Astrocyte (in vitro differentiated cells and primary cell): ENCODE data around the gene TANGO6. TPM values are rescaled to one million over a fixed set of nuclear protein-coding genes. Genes with fewer than 3 reads are reported as not detected.

Experiments used
- DNase-seq: peaks from one replicate; pipeline ENCODE4 v3.0.0-alpha.2; 2010; ENCODE audit warnings: low read depth
- FAIRE-seq: peaks from 2 replicates; lab custom pipeline; 2011; peaks lifted over from hg19 to GRCh38; lab: Jason Lieb, UNC
- H2AFZ ChIP-seq: 2 replicates; pipeline ENCODE4 v1.6.0; 2012; ENCODE audit warnings: low read depth, low read length, inconsistent platforms
- H3K27ac ChIP-seq: 2 replicates; pipeline ENCODE4 v1.5.1; 2011; ENCODE audit warnings: low read depth, low read length, inconsistent platforms
- H3K27me3 ChIP-seq: 2 replicates; pipeline ENCODE4 v1.6.0; 2011; ENCODE audit warnings: low read length, inconsistent platforms; ENCODE audit not compliant: insufficient read depth
- H3K36me3 ChIP-seq: 2 replicates; pipeline ENCODE4 v1.5.1; 2011; ENCODE audit warnings: low read length, inconsistent platforms; ENCODE audit not compliant: insufficient read depth
- H3K4me1 ChIP-seq: 2 replicates; pipeline ENCODE4 v1.5.1; 2011; ENCODE audit warnings: low read length, inconsistent platforms; ENCODE audit not compliant: insufficient read depth
- H3K4me2 ChIP-seq: 2 replicates; pipeline ENCODE4 v1.6.0; 2012; ENCODE audit warnings: low read length, inconsistent platforms
- H3K4me3 ChIP-seq: 2 replicates; pipeline ENCODE4 v1.5.1; 2011; ENCODE audit warnings: low read depth, mild to moderate bottlenecking, low read length, inconsistent platforms; ENCODE audit not compliant: insufficient read depth
- H3K79me2 ChIP-seq: 2 replicates; pipeline ENCODE4 v1.6.0; 2012; ENCODE audit warnings: mild to moderate bottlenecking, low read length, inconsistent platforms; ENCODE audit not compliant: insufficient read depth
- H3K9ac ChIP-seq: 2 replicates; pipeline ENCODE4 v1.6.0; 2012; ENCODE audit warnings: mild to moderate bottlenecking, low read length, inconsistent platforms
- H3K9me3 ChIP-seq: 2 replicates; pipeline ENCODE4 v1.5.1; 2012; ENCODE audit warnings: low read depth, mild to moderate bottlenecking, low read length, inconsistent platforms; ENCODE audit not compliant: insufficient read depth
- H4K20me1 ChIP-seq: 2 replicates; pipeline ENCODE4 v1.6.0; 2012; ENCODE audit warnings: low read length, inconsistent platforms; ENCODE audit not compliant: insufficient read depth
- H3K27ac Mint-ChIP-seq: one replicate; pipeline ENCODE4 v1.8.0; 2021; ENCODE audit warnings: mild to moderate bottlenecking, mixed read lengths; ENCODE audit not compliant: unreplicated experiment
- H3K27me3 Mint-ChIP-seq: one replicate; pipeline ENCODE4 v1.8.0; 2021; ENCODE audit warnings: low read depth, mixed read lengths; ENCODE audit not compliant: unreplicated experiment
- H3K36me3 Mint-ChIP-seq: one replicate; pipeline ENCODE4 v1.8.0; 2021; ENCODE audit warnings: low read depth, mixed read lengths; ENCODE audit not compliant: unreplicated experiment
- H3K4me1 Mint-ChIP-seq: one replicate; pipeline ENCODE4 v1.8.0; 2021; ENCODE audit warnings: low read depth, mixed read lengths; ENCODE audit not compliant: unreplicated experiment
- H3K4me3 Mint-ChIP-seq: one replicate; pipeline ENCODE4 v1.8.0; 2021; ENCODE audit warnings: mild to moderate bottlenecking, moderate library complexity, mixed read lengths; ENCODE audit not compliant: unreplicated experiment
- H3K9me3 Mint-ChIP-seq: one replicate; pipeline ENCODE4 v1.8.0; 2021; ENCODE audit warnings: mild to moderate bottlenecking, mixed read lengths; ENCODE audit not compliant: unreplicated experiment
- CTCF ChIP-seq: IDR thresholded peaks from 2 replicates; pipeline ENCODE4 v1.5.1; 2011; ENCODE audit warnings: low read depth, mild to moderate bottlenecking, inconsistent platforms, low read length, moderate library complexity; ENCODE audit not compliant: insufficient read depth
- EZH2 ChIP-seq: IDR thresholded peaks from 2 replicates; pipeline ENCODE4 v1.6.1; 2012; ENCODE audit warnings: mild to moderate bottlenecking, low read length, inconsistent platforms; ENCODE audit not compliant: insufficient read depth
- total RNA-seq: library from RNA; stranded (reverse); gene quantifications from 2 replicates; pipeline ENCODE4 v1.2.1, GENCODE V29; 2021

TANGO6 gene
- total RNA-seq, 1 donor from 2014 or later = 15.8 TPM

- Histone ChIP-seq H3K36me3 (no peaks in the 10 kb centered on the region), H3K27me3 (no peaks in the 10 kb centered on the region), H3K4me1 (peaks cover 3% of the 10 kb centered on the region), H4K20me1 (no peaks in the 10 kb centered on the region), H2AFZ (no peak overlapping the region), H3K27ac (no peak overlapping the region), H3K4me3 (no peak overlapping the region), H3K79me2 (no peaks in the 10 kb centered on the region), H3K4me2 (no peak overlapping the region), H3K9me3 (no peaks in the 10 kb centered on the region), H3K9ac (no peak overlapping the region)
- H3K9me3 Mint-ChIP-seq = peaks cover 8% of the 10 kb centered on the region
- FAIRE-seq (no peak), DNase-seq (no peak)
- no peak overlapping the region for H3K27ac Mint-ChIP-seq
- H3K27me3 Mint-ChIP-seq = no peaks in the 10 kb centered on the region
- TF ChIP-seq CTCF (no peak), EZH2 (no peak)
- no peak overlapping the region for H3K4me3 Mint-ChIP-seq
- H3K36me3 Mint-ChIP-seq = peaks cover 8% of the 10 kb centered on the region
- peaks cover 10% of the 10 kb centered on the region for H3K4me1 Mint-ChIP-seq
Measured at GRCh38 chr16:68939692-68940320, 96.5 kb downstream of the TANGO6 start.

DNA sequence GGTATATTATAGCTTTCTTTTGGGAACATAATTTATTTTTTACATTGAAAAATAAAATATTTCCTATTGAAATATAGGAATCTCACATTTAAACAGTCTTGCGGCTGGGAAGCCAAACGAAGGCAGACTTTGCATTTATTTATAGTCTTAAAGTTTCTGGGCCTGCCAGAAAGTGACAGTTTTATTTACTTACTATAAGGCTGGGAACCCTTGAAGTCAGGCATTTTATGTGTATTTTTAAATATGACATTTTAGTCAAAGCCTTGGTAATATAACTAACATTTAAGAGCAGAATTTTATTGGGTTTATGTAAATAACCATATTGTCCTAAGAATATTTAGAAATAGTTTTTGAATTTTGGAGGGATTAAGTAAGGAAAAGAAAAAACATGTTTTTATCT lies 97.5 kb downstream of the TANGO6 start:
- Histone ChIP-seq H3K27me3 (no peaks in the 10 kb centered on the region), H3K36me3 (no peaks in the 10 kb centered on the region), H3K4me1 (peaks cover 3% of the 10 kb centered on the region), H3K4me3 (no peak overlapping the region), H3K4me2 (no peak overlapping the region), H3K27ac (no peak overlapping the region), H2AFZ (no peak overlapping the region), H4K20me1 (no peaks in the 10 kb centered on the region), H3K9ac (no peak overlapping the region), H3K79me2 (no peaks in the 10 kb centered on the region), H3K9me3 (no peaks in the 10 kb centered on the region)
- no peaks in the 10 kb centered on the region for H3K27me3 Mint-ChIP-seq
- H3K9me3 Mint-ChIP-seq = peaks cover 10% of the 10 kb centered on the region
- TF ChIP-seq EZH2 = no peak
- TF ChIP-seq CTCF = no peak
- DNase-seq (no peak), FAIRE-seq (no peak)
- H3K4me3 Mint-ChIP-seq = no peak overlapping the region
- peaks cover 8% of the 10 kb centered on the region for H3K36me3 Mint-ChIP-seq
- no peak overlapping the region for H3K27ac Mint-ChIP-seq
- H3K4me1 Mint-ChIP-seq = peaks cover 7% of the 10 kb centered on the region

DNA sequence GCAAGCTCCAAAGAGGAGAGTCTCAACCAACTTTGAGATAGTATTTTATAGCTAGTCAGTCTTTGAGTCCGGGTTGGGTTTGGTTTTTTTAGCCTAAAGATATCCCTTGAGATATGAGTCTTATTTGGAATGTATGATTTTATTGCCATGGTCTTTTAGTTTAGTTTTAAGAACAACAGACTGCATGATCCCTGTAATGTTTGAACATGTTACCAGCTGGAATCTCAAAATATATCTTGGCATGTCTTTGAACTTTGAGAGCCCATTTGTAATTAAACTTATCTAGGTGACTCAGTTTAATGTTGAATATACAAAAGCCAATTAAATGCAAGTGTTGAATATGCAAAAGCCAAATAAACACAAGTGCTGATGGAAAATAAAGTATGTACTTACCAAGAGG lies 100.6 kb downstream of the TANGO6 start:
- Mint-ChIP-seq H3K9me3 (peaks cover 10% of the 10 kb centered on the region), H3K27me3 (no peaks in the 10 kb centered on the region), H3K36me3 (peaks cover 8% of the 10 kb centered on the region), H3K4me3 (no peak overlapping the region), H3K4me1 (no peaks in the 10 kb centered on the region), H3K27ac (no peak overlapping the region)
- no peaks in the 10 kb centered on the region for H3K27me3 ChIP-seq
- H3K36me3 ChIP-seq = no peaks in the 10 kb centered on the region
- no peak overlapping the region for H2AFZ ChIP-seq
- no peak overlapping the region for H3K4me2 ChIP-seq
- H4K20me1 ChIP-seq = no peaks in the 10 kb centered on the region
- H3K27ac ChIP-seq = no peak overlapping the region
- H3K4me3 ChIP-seq = no peak overlapping the region
- no peaks in the 10 kb centered on the region for H3K79me2 ChIP-seq
- no peak overlapping the region for H3K9ac ChIP-seq
- no peak for FAIRE-seq
- DNase-seq = no peak
- no peaks in the 10 kb centered on the region for H3K9me3 ChIP-seq
- no peaks in the 10 kb centered on the region for H3K4me1 ChIP-seq
- TF ChIP-seq CTCF = no peak
- no peak for TF ChIP-seq EZH2
